Measurements from ENCODE around the gene WDR33.

- no peak for TF ChIP-seq MAX (IDR thresholded peaks at IDR 0.05)
- TF ChIP-seq CTCF (IDR thresholded peaks at IDR 0.05; ENCODE audit: low read depth, low read length, missing input control) = no peak
- TF ChIP-seq YY1 (IDR thresholded peaks at IDR 0.05) = no peak
- TF ChIP-seq FOXA1 (IDR thresholded peaks at IDR 0.05) = no peak
- TF ChIP-seq EGR1 (IDR thresholded peaks at IDR 0.05; ENCODE audit: low read depth in 2 of 2) = no peak
- TF ChIP-seq HNF4G (IDR thresholded peaks at IDR 0.05) = no peak
These were observed 147.4 kb downstream of the WDR33 start for GRCh38 chr2:127663566-127664064.

Measured in liver (tissue), 3 donors.